GM03348 (cell line): ENCODE results near the gene AMER3.

Experiments
- DNase-seq: peaks from one replicate; pipeline ENCODE4 v3.0.0; 2012; ENCODE audit warnings: low spot score

AMER3 gene

DNA sequence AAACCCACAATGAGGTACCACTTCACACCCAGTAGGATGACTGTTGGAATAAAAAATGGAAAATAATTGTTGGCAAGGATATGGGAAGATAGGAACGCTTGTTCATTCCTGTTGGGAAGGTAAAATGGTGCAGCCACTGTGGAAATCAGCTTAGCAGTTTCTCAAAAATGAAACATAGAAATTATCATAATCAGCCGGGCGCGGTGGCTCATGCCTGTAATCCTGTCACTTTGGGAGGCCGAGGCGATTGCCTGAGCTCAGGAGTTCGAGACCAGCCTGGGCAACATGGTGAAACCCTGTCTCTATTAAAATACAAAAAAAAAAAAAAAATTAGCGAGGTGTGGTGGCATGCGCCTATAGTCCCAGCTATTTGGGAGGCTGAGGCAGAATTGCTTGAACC lies 23.4 kb downstream of the AMER3 start:
- DNase-seq = no peak

DNA sequence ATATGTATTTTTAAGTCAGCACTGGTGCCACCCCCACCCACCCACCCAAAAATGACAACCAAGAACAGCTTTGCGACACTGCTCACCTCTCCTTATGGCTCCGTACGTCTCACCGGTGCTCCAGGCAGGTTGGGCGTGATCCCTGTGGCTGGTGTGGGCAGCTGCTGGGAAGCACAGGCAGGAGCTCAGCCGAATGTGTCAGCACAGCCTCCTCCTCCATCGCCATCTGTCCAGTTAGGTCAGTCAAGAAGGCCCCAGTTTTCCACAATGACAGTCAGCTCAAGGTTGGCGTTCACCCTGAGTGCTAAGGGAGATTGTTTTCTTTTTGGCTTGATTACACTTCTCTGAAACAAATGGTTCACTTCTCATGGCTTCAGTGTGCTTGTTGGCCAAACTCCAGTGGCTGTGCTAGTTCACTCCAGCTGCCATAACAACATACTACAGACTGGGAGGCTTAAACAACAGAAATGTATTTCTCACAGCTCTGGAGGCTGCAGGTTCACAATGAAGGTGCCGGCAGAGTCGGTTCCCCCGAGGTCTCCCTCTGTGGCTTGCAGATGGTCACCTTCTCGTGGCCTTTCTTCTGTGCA lies 30.2 kb downstream of the AMER3 start:
- no peak for DNase-seq

DNA sequence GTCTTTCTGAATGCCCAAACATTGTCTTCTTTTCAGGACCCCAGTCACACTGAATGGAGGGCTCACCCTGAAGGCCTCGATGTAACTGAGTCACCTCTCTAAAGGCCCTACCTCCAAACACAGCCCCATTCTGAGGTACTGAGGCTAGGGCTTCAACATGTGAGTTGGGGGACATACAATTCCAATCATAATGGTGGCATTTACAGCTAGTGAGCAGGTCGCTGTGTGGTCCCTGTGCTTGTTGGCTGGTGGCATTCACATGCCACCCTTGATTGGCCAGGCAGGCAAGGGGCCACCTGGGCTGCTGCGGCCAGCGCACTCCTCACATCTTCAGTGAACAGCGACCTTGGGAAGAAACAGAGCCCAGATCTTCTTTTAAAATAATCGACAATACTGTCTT lies 30.7 kb downstream of the AMER3 start:
- no peak for DNase-seq

DNA sequence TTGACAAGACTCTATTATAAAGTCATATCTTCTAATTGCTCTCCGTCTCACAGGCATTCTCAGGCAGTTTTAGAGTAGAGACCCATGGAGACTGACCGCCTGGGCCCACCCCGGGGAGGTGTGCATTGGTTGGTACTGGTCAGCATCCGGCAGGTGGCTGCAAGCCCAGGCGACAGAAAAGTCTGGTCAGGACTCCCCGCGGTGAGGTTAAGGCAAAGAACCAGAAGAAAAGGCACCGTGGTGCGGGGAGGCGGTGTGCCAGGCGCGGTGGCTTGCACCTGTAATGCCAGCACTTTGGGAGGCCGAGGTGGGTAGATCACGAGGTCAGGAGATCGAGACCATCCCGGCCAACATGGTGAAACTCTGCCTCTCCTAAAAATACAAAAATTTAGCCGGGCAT lies 32.5 kb downstream of the AMER3 start:
- DNase-seq = no peak

DNA sequence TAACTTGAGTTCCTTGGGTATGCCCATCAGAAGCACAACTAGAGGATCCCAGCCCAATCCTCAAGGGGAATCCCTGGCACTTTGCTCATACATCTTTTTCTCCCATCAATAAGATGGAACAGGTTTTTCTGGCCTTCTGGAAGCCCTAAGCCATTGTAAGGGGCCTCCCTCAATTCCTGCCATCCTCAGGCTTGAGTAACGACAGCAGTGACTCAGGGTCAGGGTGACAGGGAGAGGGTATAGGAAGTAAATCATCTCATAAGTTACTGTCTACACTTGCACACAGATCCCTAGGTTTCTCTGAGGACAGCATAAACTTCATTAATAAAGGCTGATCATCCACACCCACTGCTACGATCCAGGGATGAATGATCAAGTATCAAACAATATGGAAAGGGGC lies 35.0 kb downstream of the AMER3 start:
- DNase-seq = no peak

DNA sequence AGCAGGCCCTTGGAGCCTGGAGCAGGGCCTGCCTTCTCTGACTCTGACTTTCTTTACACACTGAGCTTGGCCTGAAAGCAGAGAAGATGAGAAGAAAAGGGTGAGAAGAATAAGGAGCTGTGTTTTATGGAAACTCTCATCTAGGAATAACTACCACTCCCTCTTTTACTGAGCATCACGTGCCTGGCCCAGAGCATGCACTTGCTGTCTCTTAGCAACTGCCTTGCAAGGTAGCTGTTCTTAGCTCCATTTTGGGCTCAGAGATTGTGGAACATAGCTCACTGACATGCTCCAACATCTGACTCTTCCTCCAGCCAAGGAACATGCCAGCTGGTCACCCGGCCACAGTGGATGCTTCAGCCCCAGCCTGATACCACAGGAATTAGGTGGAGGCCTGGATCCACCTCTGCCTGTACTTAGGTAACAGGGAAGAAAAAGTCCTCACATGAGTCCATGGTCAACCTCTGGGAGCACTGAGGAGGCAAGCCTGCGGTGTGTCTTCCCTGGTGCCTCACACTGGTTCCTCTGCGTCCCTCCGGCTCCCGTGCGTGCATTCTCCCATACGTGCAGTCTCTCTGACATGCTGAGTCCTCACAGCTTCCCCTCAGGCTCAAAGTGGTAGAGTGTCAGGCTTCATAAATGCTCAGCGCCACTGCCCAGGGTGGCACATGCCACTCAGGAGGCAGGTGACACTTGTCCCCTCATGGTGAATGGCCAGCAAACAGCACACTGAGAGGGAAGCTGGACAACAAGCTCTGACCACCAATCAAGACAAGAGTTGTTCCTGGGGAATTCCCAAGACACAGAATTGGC lies 35.7 kb downstream of the AMER3 start:
- no peak for DNase-seq

DNA sequence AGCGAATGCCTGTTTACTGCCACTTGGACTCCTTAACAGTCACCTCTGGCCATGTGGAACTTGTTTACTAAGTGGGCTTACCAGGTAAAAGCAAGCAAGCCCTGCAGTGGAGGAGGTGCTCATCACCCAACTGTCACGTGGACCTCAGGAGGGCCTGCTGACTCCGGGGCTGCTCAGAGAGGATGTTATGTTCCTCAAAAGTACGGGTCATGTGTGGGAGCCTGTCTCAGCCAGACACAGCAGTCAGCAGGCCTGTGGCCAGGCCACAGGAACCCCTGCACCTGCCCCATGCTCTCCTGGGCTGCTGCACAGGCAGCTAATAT lies 36.2 kb downstream of the AMER3 start:
- no peak for DNase-seq

DNA sequence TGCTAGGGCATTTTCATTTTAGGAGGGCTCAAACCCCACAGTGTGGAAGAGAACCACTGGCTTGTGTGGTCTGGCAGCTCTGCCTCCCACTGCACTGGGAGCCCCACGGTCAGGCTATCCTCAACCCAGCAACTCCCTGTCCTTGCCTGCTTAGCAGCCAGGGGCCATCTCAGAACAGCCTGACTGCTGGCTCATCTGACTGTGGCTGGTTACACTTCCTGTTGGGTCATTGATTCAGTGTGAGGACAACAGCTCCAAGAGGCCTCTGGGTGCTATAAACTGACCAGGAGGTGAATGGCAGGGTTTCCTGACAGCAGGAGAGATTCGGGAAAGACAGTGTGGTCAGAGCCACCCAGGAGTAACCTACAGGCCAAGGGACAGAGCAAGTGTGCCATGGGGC lies 40.1 kb downstream of the AMER3 start:
- no peak for DNase-seq

DNA sequence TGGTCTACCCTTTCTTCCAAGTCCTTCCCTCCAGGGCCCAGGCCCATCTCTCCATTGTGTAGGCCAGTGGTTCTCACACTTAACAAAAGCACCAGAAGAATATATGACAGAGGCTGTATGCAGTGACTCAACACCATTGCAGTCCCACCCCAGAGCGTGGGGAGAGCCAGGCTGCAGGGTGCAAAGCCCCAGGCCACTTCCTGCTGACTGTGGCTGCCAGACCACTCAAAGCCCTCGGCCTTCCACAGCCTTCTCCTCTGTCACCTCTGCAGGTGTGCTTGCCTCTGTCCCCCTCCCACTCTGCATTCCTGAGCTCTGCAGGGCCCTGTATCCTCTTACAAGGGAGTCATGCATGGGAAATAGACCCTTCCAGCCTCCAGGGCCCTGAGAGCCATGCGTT lies 41.0 kb downstream of the AMER3 start:
- DNase-seq = no peak

DNA sequence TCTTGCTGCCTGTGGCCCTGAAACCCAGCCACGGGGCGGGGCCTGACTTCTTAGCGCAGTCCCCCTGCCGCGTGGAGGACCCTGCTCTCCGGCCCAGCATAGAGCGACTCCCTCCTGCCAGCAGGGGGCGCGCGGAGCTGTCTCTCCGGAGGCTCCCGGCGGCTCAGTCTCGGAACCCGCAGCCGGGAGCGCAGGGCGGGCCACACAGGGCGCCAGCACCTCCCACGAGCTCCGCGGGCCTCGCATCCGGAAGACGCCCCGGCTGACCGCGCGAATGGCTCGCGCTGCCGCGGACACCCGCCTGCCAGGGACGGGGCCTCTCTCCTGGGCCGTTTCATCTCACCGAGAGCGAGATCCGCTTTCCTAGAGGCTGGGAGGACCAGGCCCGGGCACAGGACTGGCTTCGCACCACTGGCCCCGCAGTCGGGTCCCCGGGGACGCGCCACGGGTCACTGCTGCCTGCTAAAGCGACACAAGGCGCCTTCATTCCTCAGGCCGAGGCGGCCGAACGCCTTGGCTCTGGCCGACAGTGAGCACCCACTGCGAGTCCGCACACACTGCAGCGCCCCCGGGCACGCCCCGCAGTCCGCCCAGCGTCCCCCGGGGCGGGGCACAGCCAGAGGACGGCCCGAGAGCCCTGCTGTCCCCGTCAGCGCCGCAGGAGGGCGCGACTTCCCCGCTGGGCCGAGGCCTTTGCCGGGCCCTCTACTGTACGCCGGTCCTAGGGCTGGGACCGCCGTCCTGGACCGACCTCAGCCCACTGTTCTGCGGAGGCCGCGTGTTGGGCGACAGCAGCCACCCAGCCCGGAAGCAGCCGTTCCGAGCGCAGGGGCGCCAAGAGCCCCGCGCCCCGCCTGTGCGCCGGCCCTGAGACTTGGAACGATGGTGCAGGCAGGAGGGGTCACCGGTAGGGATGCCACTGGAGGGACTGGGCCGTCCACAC lies 42.4 kb downstream of the AMER3 start:
- DNase-seq = peak; percentile 97

DNA sequence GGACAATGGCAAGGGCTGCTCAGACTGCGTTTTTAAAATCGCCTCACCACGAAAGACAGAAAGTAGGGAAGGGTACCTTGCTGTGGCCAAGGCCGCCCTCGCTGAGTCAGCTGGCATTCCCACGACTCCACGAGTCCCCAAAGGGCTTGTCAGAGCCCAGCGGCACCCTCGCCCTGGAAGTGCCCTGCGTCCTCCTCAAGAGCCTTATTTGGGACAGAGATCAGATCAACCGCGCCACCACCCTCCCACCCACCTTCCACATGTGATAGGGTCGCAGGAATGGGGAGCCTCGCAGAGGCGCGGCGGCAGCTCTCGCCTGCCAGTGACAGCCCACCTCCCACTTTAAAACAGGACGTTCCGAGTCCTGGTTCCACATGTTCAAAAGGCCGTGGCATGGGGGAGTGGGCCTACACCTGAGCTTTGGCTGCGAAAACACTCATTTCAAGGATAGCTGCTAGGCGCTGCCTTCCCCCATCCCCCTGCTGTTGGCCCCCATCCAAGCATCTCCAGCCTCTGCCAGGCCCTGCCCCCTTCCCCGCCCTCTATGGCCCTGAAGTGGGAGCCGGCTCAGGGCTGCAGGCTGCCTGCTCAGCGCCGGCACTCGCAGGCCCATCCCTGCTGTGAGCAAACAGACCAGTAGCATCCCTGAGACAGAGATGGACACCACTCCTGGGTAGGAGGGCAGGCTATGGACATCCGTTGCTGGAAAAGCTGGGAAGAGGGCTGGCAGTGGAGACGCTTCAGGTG lies 43.3 kb downstream of the AMER3 start:
- no peak for DNase-seq

DNA sequence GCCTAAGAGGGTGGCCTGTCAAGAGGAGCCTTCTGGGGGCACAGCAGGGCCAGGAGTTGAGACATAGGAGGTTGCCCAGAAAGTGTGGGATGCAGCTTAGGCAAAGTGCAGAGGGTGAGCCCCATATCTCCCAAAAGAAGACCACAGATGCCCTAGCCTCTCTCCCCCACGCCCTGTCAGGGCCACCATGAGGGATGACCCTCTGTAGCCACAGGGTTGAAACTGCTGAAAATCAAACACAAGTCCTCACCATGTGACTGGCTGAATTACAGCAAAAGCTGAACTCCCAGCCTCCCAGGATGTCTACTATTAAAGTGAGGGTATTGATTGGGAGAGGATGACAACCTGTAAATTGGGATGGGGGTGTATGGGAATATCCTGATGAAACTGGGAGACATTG lies 44.0 kb downstream of the AMER3 start:
- DNase-seq = no peak

DNA sequence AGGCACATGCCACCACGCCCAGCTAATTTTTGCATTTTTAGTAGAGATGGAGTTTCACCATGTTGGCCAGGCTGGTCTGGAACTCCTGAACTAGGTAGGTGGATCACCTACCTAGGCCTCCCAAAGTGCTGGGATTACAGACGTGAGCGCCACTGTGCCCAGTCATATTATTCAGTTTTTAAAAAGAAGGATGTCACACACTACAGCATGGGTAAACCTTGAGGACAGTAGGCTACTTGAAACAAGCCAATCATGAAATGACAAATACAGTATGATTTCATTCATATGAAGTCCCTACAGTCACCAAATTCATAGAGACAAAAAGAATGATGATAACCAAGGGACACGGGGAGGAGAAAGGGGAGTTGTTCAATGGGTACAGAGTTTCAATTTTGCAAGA lies 50.3 kb downstream of the AMER3 start:
- no peak for DNase-seq

DNA sequence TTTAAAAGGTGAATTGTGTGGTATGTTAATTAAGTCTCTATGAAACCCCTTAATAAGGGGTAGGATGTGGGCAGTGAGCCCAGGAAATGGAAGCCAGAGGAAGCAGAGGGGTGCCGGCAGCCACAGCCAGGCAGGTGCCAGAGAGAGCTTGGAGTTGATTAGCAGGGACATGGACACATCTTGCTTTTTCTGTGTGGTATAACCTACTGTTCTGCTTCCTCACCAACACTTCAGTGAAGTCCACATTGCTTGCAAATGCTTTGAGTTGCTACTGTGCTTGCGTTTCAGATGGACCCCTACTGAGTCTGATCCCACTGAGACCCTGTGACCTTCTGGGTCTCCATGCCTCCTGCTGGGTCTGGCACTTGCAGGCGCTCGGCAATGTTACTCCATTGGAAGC lies 51.0 kb downstream of the AMER3 start:
- no peak for DNase-seq

DNA sequence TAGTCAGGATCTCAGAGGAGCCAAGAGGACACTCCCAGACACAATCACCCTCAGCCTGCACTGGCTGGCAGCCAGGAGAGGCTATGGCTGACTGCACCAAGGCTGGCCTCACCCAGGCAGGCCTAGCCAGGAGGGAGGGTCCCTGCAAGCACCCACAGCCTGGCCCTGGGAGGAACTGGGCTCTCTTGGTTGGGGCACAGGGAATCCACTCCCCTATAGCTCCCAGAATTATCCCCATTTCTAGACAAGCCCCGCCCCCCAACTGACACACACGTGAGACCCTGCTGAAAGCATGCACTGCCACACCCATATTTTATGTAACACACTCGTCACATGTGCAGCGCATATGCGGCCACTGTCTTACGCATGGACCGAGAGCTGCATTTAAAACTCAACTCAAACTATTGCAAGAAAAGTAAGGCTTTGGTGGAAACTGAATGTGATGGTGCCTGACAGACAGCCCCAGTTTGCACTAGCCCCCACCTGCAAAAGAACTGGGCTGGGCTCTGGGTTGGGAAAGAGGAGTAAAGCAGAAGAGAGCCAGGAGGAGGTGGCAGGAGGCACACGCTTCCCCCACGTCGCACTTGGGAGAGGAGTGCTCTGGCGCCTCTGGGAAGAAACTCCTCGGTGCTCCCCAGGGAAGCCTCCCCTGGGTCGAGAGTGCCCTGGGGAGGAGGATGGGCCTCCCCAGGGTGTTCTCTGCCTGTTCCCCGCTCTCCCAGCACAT lies 52.5 kb downstream of the AMER3 start:
- no peak for DNase-seq

DNA sequence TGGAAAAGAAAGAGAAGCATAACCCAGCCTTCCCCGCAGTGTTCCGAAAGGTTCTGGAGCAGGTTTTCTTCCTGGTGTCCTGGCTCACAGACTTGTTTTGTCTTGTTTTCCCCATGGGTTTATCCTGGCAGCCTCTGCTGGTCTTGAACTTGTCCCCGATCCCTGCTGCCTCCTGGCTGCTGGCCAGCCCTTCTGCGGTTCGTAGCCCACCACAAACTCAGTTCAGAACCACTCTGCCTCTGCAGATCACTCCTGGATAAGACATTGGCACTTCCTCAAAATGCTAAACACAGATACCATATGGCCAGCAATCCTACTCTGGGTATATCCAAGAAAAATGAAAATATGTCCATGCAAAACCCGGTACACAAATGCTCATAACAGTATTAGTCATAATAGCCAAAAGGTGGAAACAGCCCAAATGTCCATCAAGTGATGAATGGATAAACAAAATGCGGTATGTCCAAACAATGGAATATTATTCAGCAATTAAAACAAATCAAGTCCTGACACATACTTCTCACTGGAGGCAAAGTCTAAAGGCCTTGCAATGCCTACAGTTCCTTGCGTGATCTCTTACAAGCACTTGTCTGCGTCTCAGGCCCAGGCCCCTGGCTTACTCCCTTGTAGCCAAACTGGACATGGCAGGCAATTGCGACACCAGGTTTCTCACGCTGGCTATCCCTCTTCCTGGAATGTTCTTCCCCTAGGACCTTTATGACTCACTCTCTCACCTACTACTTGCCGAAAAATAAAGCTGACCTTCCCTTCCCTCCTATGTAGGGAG lies 53.3 kb downstream of the AMER3 start:
- no peak for DNase-seq

DNA sequence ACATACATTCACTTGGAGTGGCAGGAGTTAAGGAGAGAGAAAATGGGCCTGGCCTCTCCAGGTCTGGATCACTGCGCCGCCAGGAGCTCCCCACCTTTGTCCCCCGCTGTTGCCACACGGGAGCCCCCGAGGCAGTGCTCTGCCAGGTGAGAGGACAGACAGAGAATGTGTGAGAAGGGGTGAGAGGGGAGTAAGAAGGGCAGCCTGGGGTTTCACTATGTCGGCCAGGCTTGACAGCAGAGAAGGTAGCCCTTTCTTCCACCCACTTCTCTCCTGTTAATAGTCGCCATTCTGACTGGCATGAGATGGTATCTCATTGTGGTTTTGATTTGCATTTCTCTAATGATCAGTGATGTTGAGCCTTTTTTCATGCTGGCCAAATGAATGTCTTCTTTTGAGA lies 55.1 kb downstream of the AMER3 start:
- no peak for DNase-seq

DNA sequence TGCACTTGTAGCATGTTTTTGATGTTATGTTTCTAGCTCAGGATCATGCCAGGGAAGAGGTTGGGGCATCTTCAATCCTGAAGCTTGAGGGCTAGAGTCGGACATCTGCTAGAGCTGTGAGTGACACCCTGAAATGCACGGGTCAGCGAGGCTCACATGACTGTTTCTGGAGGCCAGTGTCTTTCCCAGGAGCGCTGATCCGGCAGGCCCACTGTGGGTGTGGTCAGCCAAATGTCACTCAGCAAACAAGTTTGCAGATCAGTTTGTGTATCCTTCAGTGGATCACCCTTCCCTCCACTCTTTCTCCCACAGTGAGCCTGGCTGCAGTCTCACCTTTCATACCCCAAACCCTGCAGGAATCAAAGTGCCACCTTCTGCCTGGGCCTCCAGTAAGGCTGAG lies 58.4 kb downstream of the AMER3 start:
- DNase-seq = no peak

DNA sequence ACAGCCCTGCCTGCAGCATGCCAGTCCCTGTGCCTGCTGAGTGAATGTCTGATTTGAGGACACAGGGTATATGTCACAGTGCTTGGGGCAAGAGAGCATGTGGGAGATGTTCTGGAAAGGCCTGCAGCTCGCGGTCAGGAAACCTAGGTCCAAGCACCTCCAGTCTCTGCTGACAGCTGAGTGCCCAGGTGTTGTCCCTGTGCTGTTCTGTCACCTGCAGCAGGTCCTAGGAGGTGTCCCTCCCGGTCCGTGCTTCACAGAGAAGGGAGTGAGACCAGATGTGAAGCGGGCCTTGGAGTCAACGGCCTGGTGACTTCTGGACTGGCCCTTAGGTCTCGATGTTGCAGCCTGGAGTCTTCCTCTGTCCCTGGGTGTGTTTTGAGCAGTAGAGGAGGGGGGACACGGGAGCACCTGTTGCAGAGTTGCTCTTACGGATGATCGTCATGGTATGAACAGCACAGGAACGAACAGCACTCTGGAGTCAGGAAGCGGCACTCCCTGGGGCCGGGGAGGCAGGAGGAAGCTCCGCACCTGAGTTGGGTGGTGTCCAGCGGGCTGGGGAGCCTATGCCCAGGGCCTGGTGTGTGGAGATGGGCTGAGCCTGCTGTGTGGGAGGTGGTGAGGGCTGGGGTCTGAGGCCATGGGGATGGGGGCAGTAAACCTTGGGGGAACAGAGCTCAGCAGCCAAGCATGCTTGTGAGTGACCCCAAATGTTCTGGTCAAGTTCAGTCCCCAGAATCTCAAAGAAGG lies 59.8 kb downstream of the AMER3 start:
- no peak for DNase-seq
